ENCODE data around the gene MFN2.

- TF ChIP-seq POLR2A (IDR thresholded peaks at IDR 0.05) (no peak), CTCF (IDR thresholded peaks at IDR 0.05) (no peak)
Measured at GRCh38 chr1:11979028-11979850, 1.0 kb upstream of the MFN2 start.
